MM.1S (cell line): ENCODE measurements around the gene FGFR4.

Experiments used
- DNase-seq: peaks from one replicate; pipeline ENCODE4 v3.0.0-alpha.2; 2015
- H2AFZ ChIP-seq: fragments of 300-600 bp; sonication (generic); 2 replicates; pipeline ENCODE4 v1.6.0; 2016; ENCODE audit warnings: antibody characterized with exemption, low read length
- H3F3A ChIP-seq: fragments of 300-600 bp; sonication (generic); 2 replicates; pipeline ENCODE4 v1.6.1; 2016; ENCODE audit warnings: mild to moderate bottlenecking, antibody characterized with exemption, low read length, moderate library complexity, mixed read lengths; ENCODE audit not compliant: insufficient read depth
- H3K27ac ChIP-seq: fragments of 300-600 bp; sonication (generic); 2 replicates; pipeline ENCODE4 v1.5.1; 2016; ENCODE audit warnings: mild to moderate bottlenecking, low read length
- H3K27me3 ChIP-seq: fragments of 300-600 bp; sonication (generic); replicated peaks from 2 replicates; pipeline ENCODE4 v1.6.0; 2016; ENCODE audit warnings: low read length; ENCODE audit not compliant: insufficient read depth
- H3K36me3 ChIP-seq: fragments of 300-600 bp; sonication (generic); replicated peaks from 2 replicates; pipeline ENCODE4 v1.6.1; 2016; ENCODE audit warnings: mild to moderate bottlenecking, low read length, mixed read lengths; ENCODE audit not compliant: insufficient read depth
- H3K4me1 ChIP-seq: fragments of 300-600 bp; sonication (generic); 2 replicates; pipeline ENCODE4 v1.6.1; 2016; ENCODE audit warnings: low read length, mixed read lengths
- H3K4me2 ChIP-seq: fragments of 300-600 bp; sonication (generic); 2 replicates; pipeline ENCODE4 v1.6.0; 2016; ENCODE audit warnings: low read depth, low read length
- H3K4me3 ChIP-seq: fragments of 300-600 bp; sonication (generic); 2 replicates; pipeline ENCODE4 v1.5.1; 2016; ENCODE audit warnings: low read length, mixed read lengths
- H3K79me2 ChIP-seq: fragments of 300-600 bp; sonication (generic); 2 replicates; pipeline ENCODE4 v1.6.1; 2016; ENCODE audit warnings: mixed run types, low read length, mixed read lengths
- H3K9ac ChIP-seq: fragments of 300-600 bp; sonication (generic); 2 replicates; pipeline ENCODE4 v1.6.1; 2016; ENCODE audit warnings: low read length, mixed read lengths
- H3K9me2 ChIP-seq: fragments of 300-600 bp; sonication (generic); replicated peaks from 2 replicates; pipeline ENCODE4 v1.6.1; 2016; ENCODE audit warnings: mild to moderate bottlenecking, low read length, mixed read lengths; ENCODE audit not compliant: insufficient read depth
- H3K9me3 ChIP-seq: fragments of 300-600 bp; sonication (generic); replicated peaks from 2 replicates; pipeline ENCODE4 v1.6.1; 2016; ENCODE audit warnings: mild to moderate bottlenecking, low read length, mixed read lengths; ENCODE audit not compliant: insufficient read depth
- H4K20me1 ChIP-seq: fragments of 300-600 bp; sonication (generic); 2 replicates; pipeline ENCODE4 v1.6.1; 2016; ENCODE audit warnings: mild to moderate bottlenecking, low read length, moderate library complexity, mixed read lengths; ENCODE audit not compliant: insufficient read depth
- EZH2 ChIP-seq: fragments of 300-600 bp; sonication (generic); optimal IDR thresholded peaks from 2 replicates; pipeline ENCODE3; 2017; ENCODE audit warnings: low read depth, mild to moderate bottlenecking, antibody characterized with exemption, low read length, mixed read lengths
- EZH2phosphoT487 ChIP-seq: fragments of 300-600 bp; sonication (generic); IDR thresholded peaks from 2 replicates; pipeline ENCODE4 v1.6.1; 2018; ENCODE audit warnings: antibody characterized with exemption, low read length
- TF ChIP-seq, protein P1 (sequence below): fragments of 300-600 bp; sonication (generic); IDR thresholded peaks from 2 replicates; pipeline ENCODE4 v1.5.1; 2016; ENCODE audit warnings: antibody characterized with exemption, low read length, mixed read lengths

The FGFR4 gene

GRCh38 chr5:177124486-177124991 is 37.8 kb downstream of the FGFR4 start:
- Histone ChIP-seq H3K9me3 (no peaks in the 10 kb centered on the region), H2AFZ (no peak overlapping the region), H3K4me3 (no peak overlapping the region), H3K36me3 (no peaks in the 10 kb centered on the region), H3K9me2 (no peaks in the 10 kb centered on the region), H4K20me1 (no peaks in the 10 kb centered on the region), H3F3A (no peaks in the 10 kb centered on the region), H3K4me1 (peaks cover 8% of the 10 kb centered on the region), H3K27ac (no peak overlapping the region), H3K79me2 (no peaks in the 10 kb centered on the region), H3K9ac (no peak overlapping the region), H3K4me2 (no peak overlapping the region), H3K27me3 (no peaks in the 10 kb centered on the region)
- no peak for DNase-seq
- TF ChIP-seq EZH2: no peak
- TF ChIP-seq EZH2phosphoT487: no peak
- TF ChIP-seq, protein P1, sequence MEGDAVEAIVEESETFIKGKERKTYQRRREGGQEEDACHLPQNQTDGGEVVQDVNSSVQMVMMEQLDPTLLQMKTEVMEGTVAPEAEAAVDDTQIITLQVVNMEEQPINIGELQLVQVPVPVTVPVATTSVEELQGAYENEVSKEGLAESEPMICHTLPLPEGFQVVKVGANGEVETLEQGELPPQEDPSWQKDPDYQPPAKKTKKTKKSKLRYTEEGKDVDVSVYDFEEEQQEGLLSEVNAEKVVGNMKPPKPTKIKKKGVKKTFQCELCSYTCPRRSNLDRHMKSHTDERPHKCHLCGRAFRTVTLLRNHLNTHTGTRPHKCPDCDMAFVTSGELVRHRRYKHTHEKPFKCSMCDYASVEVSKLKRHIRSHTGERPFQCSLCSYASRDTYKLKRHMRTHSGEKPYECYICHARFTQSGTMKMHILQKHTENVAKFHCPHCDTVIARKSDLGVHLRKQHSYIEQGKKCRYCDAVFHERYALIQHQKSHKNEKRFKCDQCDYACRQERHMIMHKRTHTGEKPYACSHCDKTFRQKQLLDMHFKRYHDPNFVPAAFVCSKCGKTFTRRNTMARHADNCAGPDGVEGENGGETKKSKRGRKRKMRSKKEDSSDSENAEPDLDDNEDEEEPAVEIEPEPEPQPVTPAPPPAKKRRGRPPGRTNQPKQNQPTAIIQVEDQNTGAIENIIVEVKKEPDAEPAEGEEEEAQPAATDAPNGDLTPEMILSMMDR: no peak

GRCh38 chr5:177126771-177127170 is 40.1 kb downstream of the FGFR4 start:
- Histone ChIP-seq H3K36me3 (no peaks in the 10 kb centered on the region), H3K9ac (no peak overlapping the region), H3K9me2 (no peaks in the 10 kb centered on the region), H2AFZ (no peak overlapping the region), H3K4me3 (no peak overlapping the region), H3K27me3 (no peaks in the 10 kb centered on the region), H3K9me3 (no peaks in the 10 kb centered on the region), H3K4me1 (peaks cover 8% of the 10 kb centered on the region), H3K27ac (no peak overlapping the region), H4K20me1 (no peaks in the 10 kb centered on the region), H3F3A (peaks cover 5% of the 10 kb centered on the region; the same call in 1 of the 2 replicates), H3K4me2 (no peak overlapping the region), H3K79me2 (no peaks in the 10 kb centered on the region)
- TF ChIP-seq EZH2 (no peak), EZH2phosphoT487 (no peak)
- TF ChIP-seq, protein P1: no peak
- no peak for DNase-seq

- DNase-seq: no peak
- Histone ChIP-seq H3F3A (peaks cover 10% of the 10 kb centered on the region; the same call in 1 of the 2 replicates), H3K36me3 (no peaks in the 10 kb centered on the region), H3K27ac (no peak overlapping the region), H2AFZ (no peak overlapping the region), H4K20me1 (no peaks in the 10 kb centered on the region), H3K79me2 (no peaks in the 10 kb centered on the region), H3K4me2 (no peak overlapping the region), H3K9me3 (no peaks in the 10 kb centered on the region), H3K4me1 (peaks cover 8% of the 10 kb centered on the region), H3K27me3 (no peaks in the 10 kb centered on the region), H3K9ac (no peak overlapping the region), H3K4me3 (no peak overlapping the region), H3K9me2 (no peaks in the 10 kb centered on the region)
- TF ChIP-seq EZH2: no peak
- TF ChIP-seq, protein P1: no peak
- no peak for TF ChIP-seq EZH2phosphoT487
Observed at GRCh38 chr5:177128551-177128981, 41.9 kb downstream of the FGFR4 start.
